GOT3 (cell line): Measurements from ENCODE around the gene PRR11.
"Not testable (repeated sequence)": the region's sequence is repeated elsewhere in the genome, so short reads cannot be mapped to it uniquely, and the experiment has no call there.

ENCODE experiments used
- DNase-seq: peaks from one replicate; lab custom pipeline; 2025; ENCODE audit warnings: mixed read lengths; lab: John Stamatoyannopoulos, UW

Gene PRR11

GRCh38 chr17:59155439-59156177 lies at the start of gene PRR11:
PRR11 (plus strand) TSS chr17:59155746; CDS start chr17:59169753, 14,007 bp downstream.
- peak; percentile 99 for DNase-seq

- DNase-seq = peak; percentile 11
These were observed 49.6 kb upstream of the PRR11 start for GRCh38 chr17:59105852-59106462.

- DNase-seq = peak; percentile 96
These were observed 48.9 kb upstream of the PRR11 start, which contains the start of gene TRIM37 for GRCh38 chr17:59106463-59107305. TRIM37 (minus strand) TSS chr17:59106880; CDS start chr17:59106461, 419 bp downstream.

GRCh38 chr17:59107306-59107670 lies 48.3 kb upstream of the PRR11 start:
- no peak for DNase-seq

GRCh38 chr17:59108400-59109102 lies 47.0 kb upstream of the PRR11 start:
- DNase-seq = no peak

- DNase-seq = no peak
These were observed 44.6 kb upstream of the PRR11 start for GRCh38 chr17:59110973-59111372.

- no peak for DNase-seq
These were observed 44.0 kb upstream of the PRR11 start for GRCh38 chr17:59111539-59111938.

- DNase-seq = no peak
These were observed 40.1 kb upstream of the PRR11 start for GRCh38 chr17:59115474-59115873.

GRCh38 chr17:59121901-59122480 lies 33.6 kb upstream of the PRR11 start:
- no peak for DNase-seq

- no peak for DNase-seq
These were observed 30.9 kb upstream of the PRR11 start for GRCh38 chr17:59124665-59125064.

- no peak for DNase-seq
These were observed 28.6 kb upstream of the PRR11 start for GRCh38 chr17:59126809-59127417.

- no peak for DNase-seq
These were observed 25.7 kb upstream of the PRR11 start for GRCh38 chr17:59129814-59130213.

- no peak for DNase-seq
These were observed 24.4 kb upstream of the PRR11 start for GRCh38 chr17:59131131-59131530.

- not testable (repeated sequence) for DNase-seq
These were observed 17.2 kb upstream of the PRR11 start for GRCh38 chr17:59138339-59138738.

- DNase-seq = no peak
These were observed 15.6 kb upstream of the PRR11 start for GRCh38 chr17:59139939-59140338.

- no peak for DNase-seq
These were observed 13.7 kb upstream of the PRR11 start for GRCh38 chr17:59141860-59142259.

GRCh38 chr17:59145571-59146096 lies 9.9 kb upstream of the PRR11 start:
- no peak for DNase-seq

GRCh38 chr17:59149051-59149450 lies 6.5 kb upstream of the PRR11 start:
- DNase-seq = no peak

GRCh38 chr17:59149841-59150511 lies 5.6 kb upstream of the PRR11 start:
- no peak for DNase-seq

- no peak for DNase-seq
These were observed 4.5 kb upstream of the PRR11 start for GRCh38 chr17:59151006-59151405.
